HG03469 (cell line): Measurements from ENCODE around the gene BLID.

Experiments used
- ATAC-seq: cut with Tn5 transposase; IDR thresholded peaks from one replicate; pipeline ENCODE4 v1.9.1; 2021; ENCODE audit warnings: mild to moderate bottlenecking, moderate library complexity, moderate number of reproducible peaks; ENCODE audit not compliant: unreplicated experiment

The BLID gene

DNA sequence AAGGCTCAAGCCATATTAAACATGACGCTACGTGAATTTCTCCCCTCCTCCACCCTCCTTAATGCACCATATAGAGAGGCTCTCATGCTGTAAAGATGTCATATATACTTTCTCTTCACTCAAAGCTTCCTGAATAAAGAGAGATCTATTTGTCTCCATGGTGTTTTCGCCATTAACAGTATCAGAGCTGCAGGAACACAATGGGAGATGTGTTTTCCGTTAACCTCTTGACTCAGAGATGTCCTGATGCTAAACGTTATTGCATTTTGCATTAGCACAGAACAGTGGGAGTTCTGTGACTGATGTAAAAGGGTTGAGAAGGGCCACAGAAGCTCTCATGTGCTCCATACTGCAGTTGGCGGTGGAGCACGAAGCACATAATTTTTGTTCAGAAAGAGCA is 25.7 kb upstream of the BLID start:
- ATAC-seq, result no peak

DNA sequence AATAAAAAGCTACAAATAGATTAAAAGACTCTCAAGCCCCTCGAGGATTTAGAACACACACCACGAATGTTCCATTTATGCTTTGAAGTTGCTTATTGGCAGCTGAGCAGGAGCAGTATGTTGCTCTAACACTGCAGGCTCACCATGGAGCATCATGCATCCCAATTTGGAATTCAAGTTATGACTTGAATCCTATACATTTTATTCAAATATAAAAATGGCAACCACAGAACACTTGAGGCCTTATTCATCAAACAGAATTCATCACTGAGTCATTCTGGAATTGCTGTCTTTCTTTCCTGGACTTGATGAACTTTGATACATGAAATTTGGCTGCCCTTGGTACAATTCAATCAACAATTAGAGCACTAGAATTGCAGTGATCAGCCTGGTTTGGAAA is 24.5 kb upstream of the BLID start:
- no peak for ATAC-seq

GRCh38 chr11:122139595-122139866 is 23.5 kb upstream of the BLID start:
- no peak for ATAC-seq

DNA sequence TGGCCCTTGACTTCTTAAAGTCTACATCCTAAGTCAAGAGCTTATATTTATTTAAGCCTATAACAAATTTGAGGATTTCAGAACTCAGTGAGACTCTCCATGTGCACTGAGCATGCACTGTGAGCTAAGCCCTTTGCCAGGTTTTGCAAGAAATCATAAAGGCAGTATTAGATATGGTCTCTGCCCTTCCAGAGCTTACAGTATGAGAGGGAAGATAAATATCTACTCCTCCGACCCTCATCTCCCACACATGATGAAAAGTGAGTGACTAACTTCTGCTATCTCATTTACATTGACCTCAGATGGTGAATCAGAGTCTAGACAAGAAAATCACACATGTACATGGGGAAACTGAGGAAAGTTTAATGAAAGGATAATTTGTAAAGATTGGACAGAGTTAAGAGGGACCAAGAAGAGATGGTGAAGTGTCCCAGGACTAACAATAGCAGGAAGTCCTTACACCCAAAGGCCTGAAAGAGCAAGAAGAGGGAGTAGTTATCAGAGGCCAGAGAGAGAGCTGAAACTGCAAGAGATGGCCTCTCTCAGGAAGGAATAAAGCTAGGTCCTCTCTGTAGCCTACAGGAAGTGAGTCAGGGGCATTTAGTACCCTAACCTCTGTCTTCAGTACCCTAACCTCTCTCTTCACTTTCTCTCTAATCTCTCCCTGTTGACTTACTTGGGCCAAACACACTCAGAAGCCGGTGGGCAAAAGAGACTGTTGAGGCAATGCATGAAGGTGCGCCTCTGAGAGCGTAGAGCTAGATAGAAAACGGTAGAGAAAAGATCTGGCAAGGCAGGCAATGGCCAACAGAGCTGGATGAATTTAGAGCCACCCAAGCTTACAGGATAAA is 23.0 kb upstream of the BLID start:
- no peak for ATAC-seq

DNA sequence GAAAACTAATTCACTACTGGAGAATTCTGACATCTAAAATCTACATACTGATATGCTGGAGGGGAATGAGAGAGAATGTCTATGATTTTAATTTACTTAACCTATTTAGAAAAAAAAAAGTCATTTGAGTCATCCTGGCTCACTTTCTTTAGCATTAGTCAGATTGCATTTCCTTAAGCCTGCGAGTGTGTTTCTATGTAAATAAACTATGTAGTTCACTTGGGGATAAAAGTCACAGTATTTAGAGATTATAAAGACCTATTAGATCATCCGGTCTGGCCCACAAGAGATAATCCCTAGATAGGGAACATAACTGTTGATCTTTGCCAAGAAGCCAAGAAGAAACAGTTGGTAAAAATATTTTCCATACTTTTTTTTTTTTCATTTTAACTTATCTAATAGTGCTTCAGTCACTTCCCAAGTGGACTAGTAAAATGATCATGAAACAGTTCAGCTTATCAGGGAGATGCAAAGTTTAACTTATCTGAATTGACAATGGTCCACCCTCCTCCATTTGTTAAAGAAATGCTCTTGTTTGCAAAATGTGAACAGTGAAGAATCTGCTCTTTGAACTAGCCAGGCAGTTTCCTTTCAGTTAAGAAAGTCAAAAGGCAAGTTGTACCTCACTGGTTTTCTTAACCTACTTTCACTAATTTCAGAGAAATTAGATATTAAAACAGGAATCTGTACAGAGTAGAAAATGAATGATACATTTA is 21.2 kb upstream of the BLID start:
- ATAC-seq, result no peak

DNA sequence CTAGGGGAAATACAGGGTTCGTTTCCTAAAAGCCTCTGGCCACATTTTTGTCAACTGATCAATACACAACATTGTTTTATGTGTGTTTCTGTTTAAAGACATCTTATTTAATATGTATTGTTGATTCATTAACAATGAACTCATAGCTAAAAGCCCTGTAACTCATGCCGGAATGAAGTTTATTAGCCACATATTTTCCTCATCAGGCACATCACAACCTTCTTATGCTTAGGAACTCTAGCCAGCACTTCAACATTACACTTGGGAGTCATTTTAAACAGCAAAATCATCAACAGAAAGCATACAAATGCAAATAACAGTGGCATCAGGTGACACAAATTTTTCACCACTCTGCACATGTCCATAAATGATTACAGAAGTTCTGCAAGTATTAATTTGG is 15.1 kb upstream of the BLID start:
- ATAC-seq, result no peak

GRCh38 chr11:122128146-122128545 is 12.1 kb upstream of the BLID start:
- ATAC-seq, result no peak

GRCh38 chr11:122127020-122127419 is 11.0 kb upstream of the BLID start:
- no peak for ATAC-seq

DNA sequence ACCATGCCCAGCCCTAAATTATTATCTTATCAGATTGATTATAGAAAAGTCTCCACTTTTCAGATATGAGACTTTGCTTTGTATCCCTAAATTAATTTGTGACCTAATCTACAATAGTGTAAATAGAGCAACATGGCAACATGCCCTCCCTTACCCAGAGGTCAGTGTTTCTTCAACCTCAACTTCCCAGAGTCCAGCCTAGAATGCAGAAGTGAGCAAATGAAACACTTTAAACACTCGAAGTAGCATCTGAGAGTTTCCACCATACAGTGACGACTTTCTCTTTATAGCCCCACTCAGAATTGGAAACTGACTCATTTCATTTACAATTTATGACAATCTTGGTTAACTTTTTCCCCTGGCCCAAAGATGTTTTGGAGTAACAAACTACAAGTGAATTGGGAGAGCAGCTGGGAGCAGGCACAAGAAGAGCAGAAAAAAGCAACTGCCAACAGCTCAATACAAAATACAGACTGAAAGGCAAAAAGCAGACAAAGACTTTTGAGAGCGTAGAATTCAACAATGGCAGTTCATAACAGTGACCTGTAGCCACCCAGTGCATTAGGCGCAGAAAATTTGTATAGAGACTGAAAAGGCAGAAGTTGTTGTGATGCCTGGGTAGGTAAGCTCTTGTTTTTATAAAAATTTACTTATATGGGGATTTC is 10.1 kb upstream of the BLID start:
- no peak for ATAC-seq

- no peak for ATAC-seq
Observed at GRCh38 chr11:122123263-122123929, 7.4 kb upstream of the BLID start.

GRCh38 chr11:122122179-122122578 is 6.2 kb upstream of the BLID start:
- ATAC-seq, result no peak

DNA sequence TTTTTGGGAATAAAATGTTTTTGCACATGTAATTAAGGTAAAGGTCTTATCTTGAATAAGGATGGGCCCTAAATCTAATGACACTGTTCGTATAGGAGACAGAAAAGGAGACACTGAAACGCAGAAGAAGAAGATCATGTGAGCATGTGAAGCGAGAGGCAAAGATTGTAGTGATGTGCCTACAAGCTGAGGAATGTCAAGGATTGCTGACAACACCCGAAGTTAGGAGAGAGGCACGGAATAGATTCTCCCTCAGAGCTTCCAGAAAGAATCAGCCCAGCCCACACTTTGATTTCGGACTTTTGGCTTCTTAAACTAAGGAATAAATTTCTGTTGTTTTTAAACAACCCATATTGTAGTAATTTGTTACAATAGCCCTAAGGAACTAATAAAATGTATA is 4.1 kb upstream of the BLID start:
- no peak for ATAC-seq

GRCh38 chr11:122116591-122116990 is 576 bp upstream of the BLID start:
- ATAC-seq, result no peak

DNA sequence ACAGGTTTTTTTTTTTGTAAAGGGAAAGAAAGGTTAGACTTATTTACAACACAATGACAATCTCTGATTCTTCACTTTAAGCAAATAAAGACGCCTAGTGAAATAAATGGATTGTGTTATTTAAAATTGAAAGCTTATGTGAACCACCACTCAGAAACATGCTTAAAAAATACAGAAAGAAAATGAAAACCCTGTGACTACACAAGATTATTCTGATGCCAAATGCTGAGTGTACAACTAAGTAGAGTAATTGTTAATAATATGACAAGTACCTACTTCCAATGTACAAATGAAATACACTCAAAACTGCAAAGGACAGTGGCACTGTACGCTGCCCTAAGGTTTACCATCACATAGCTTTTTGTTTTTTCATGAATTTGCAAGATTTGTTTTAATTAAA is 1.0 kb downstream of the BLID start:
- no peak for ATAC-seq

DNA sequence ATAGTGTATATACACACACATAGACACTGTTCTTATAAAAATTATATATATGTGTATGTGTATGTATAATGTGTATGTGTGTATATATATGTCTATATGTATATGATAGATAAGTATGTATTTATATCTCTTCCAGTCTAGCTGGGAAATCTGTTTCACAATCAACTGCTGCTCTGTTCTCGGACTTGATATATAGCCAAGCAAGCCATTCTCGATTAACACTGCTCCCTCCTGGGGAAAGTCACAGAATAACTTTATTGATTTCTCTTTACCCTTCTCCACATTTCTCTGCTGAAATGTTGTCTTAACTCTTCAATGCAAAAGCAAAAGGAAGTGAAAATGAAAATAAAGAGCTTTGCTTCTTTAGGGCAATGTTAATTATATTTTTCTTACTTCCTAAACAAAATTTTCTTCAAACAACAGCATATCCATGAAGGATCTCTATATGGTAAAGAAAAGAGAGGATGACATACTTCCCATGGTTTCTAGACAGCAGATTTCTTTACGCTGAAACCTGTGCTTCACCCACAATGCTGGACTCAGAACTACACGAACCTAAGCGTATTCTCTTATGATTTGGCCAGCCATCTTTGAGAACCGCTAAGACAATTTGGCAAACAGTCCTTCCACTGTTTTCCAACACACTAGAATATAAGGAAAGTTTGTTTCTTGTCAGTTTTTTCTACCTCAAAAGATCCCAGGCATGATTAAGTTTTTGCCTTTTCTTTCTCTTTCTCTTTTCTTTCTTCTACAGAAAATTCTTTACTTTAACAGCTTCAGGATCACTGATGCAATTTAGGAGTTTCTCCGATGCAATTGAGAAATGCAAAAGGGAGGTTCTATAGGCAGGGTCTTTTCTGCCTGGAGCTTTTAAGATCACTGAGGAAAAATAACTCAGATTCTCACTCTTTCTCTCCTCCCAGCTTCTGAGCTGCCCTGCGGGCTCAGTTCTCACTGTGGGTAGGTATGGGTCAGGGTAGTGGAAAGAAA is 1.9 kb downstream of the BLID start:
- ATAC-seq, result no peak

- no peak for ATAC-seq
Observed at GRCh38 chr11:122112470-122113365, 3.3 kb downstream of the BLID start.

- ATAC-seq, result no peak
Observed at GRCh38 chr11:122109932-122110331, 6.1 kb downstream of the BLID start.

DNA sequence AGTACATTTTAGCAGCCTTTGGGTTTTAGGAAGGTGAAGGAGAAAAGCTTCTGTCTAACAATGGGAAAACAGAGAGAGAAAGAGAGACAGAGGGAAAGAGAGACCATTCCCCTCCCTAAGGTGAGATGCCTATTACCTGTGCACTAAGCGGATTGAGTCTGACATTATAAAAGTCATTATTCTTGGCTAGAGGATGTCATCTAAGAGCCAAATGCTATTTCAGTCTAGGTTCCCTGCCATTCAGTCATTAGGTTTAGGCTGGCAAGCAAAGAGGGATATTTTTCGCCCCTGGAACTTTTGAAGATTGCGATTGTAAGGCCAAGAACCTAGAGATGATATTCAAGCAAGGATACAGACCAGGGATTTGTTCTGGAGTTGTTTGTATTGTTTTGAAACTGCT is 7.2 kb downstream of the BLID start:
- ATAC-seq, result no peak

DNA sequence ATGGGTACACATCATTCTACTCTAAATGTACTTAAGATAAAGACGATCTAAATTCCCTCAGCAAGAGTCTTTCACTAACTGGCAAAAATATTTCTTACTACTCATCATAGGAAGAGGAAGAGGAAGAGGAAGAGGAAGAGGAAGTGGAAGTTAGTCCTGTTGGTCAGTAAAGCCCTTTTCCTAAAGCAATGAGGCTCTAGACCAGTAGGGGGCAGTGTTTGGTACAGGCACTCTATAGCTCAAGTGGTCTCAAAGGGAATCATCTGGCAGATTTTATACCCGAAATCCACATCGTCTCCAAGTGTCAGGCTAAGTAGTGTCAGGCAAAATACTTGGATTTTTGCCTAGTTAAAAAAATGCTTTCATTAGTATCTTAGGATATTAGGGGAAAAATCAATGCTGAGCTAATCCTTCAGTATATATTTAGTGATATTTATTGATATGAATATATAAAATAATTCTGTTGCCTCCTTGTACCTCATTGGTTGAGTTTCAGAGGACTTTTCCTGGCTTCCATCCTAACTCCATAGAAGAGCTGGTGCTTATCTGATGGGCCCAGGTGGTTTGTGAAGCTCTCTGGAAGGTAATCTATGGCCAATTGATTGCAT is 7.7 kb downstream of the BLID start:
- no peak for ATAC-seq
